SU-DHL-6 (cell line): ENCODE measurements around the gene ST7L.

Experiments
- H2AFZ ChIP-seq: fragments of 200-600 bp; sonication (generic); 2 replicates; pipeline ENCODE4 v1.6.1; 2014; ENCODE audit warnings: low read depth, mild to moderate bottlenecking, moderate library complexity, mixed read lengths, antibody characterized with exemption, low read length; ENCODE audit not compliant: severe bottlenecking
- H3F3A ChIP-seq: fragments of 200-600 bp; shearing (Covaris generic); 2 replicates; pipeline ENCODE4 v1.6.0; 2016; ENCODE audit warnings: antibody characterized with exemption, mild to moderate bottlenecking; ENCODE audit not compliant: insufficient read depth
- H3K27ac ChIP-seq: fragments of 200-600 bp; sonication (generic); 2 replicates; pipeline ENCODE4 v1.5.1; 2016; ENCODE audit warnings: low read depth, mild to moderate bottlenecking, low read length, moderate library complexity, mixed read lengths
- H3K27me3 ChIP-seq: fragments of 200-600 bp; sonication (generic), shearing (Covaris generic); 2 replicates; pipeline ENCODE4 v1.6.0; 2014; ENCODE audit warnings: mild to moderate bottlenecking, low read length
- H3K36me3 ChIP-seq: fragments of 200-600 bp; sonication (generic); 2 replicates; pipeline ENCODE4 v1.6.1; 2014; ENCODE audit warnings: mild to moderate bottlenecking, low read length, mixed read lengths
- H3K4me2 ChIP-seq: fragments of 300-600, 200-600 bp; shearing (Covaris generic), sonication (generic); 2 replicates; pipeline ENCODE4 v1.6.0; 2014; ENCODE audit warnings: low read length, low read depth, mild to moderate bottlenecking; ENCODE audit not compliant: poor library complexity, severe bottlenecking
- H3K4me3 ChIP-seq: fragments of 200-600 bp; sonication (generic); 2 replicates; pipeline ENCODE4 v1.5.1; 2014; ENCODE audit warnings: antibody characterized with exemption, low read length, mild to moderate bottlenecking, mixed read lengths; ENCODE audit not compliant: insufficient read depth, poor library complexity, severe bottlenecking
- H3K79me2 ChIP-seq: fragments of 200-600 bp; sonication (generic); 2 replicates; pipeline ENCODE4 v1.6.1; 2014; ENCODE audit warnings: mild to moderate bottlenecking, low read length, moderate library complexity; ENCODE audit not compliant: insufficient read depth
- H3K9ac ChIP-seq: fragments of 200-600 bp; sonication (generic); 2 replicates; pipeline ENCODE4 v1.7.0; 2014; ENCODE audit warnings: mild to moderate bottlenecking, low read length
- H3K9me2 ChIP-seq: fragments of 200-600 bp; sonication (generic); replicated peaks from 2 replicates; pipeline ENCODE4 v1.6.1; 2014; ENCODE audit warnings: low read length; ENCODE audit not compliant: insufficient read depth
- H3K9me3 ChIP-seq: fragments of 200-600 bp; sonication (generic); 2 replicates; pipeline ENCODE4 v1.6.1; 2014; ENCODE audit warnings: low read length, mixed read lengths; ENCODE audit not compliant: insufficient read depth
- H4K20me1 ChIP-seq: fragments of 200-600 bp; sonication (generic); 2 replicates; pipeline ENCODE4 v1.6.1; 2014; ENCODE audit warnings: low read depth, mild to moderate bottlenecking, antibody characterized with exemption, low read length, moderate library complexity, mixed read lengths
- CTCF ChIP-seq: fragments of 200-600 bp; sonication (generic); IDR thresholded peaks from one replicate; pipeline ENCODE4 v1.5.1; 2017; ENCODE audit warnings: antibody characterized with exemption, mild to moderate bottlenecking, low read length, moderate library complexity; ENCODE audit not compliant: insufficient read depth, poor library complexity, severe bottlenecking
- EZH2phosphoT487 ChIP-seq: fragments of 200-600 bp; sonication (generic), shearing (Covaris generic); conservative IDR thresholded peaks from 2 replicates; pipeline ENCODE4 v1.6.1; 2018; ENCODE audit warnings: mild to moderate bottlenecking, antibody characterized with exemption, low read length, moderate library complexity, mixed read lengths

The ST7L gene

DNA sequence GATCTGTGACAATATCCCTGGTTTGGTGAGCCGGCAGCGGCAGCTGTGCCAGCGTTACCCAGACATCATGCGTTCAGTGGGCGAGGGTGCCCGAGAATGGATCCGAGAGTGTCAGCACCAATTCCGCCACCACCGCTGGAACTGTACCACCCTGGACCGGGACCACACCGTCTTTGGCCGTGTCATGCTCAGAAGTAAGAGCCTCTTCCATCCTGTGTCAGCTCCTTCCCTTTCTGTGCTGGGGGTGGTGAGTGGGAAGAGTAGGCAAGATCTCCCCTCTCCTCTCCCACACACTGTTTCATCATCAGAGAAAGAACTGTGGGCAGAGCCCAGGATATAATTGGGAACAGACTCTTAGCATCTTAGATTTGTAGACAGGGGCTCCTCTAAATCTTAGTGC, 104.0 kb downstream of the ST7L start:
- H3K4me3 ChIP-seq, result no peak overlapping the region
- H3K9ac ChIP-seq, result no peak overlapping the region
- H3K4me2 ChIP-seq, result no peak overlapping the region
- no peaks in the 10 kb centered on the region for H3K27me3 ChIP-seq
- H3K27ac ChIP-seq, result no peak overlapping the region
- TF ChIP-seq CTCF, result no peak
- no peak for TF ChIP-seq EZH2phosphoT487
- no peaks in the 10 kb centered on the region for H3K36me3 ChIP-seq
- H2AFZ ChIP-seq, result no peak overlapping the region
- no peaks in the 10 kb centered on the region for H3F3A ChIP-seq
- no peaks in the 10 kb centered on the region for H4K20me1 ChIP-seq
- no peaks in the 10 kb centered on the region for H3K9me2 ChIP-seq
- H3K9me3 ChIP-seq, result no peaks in the 10 kb centered on the region
- H3K79me2 ChIP-seq, result no peaks in the 10 kb centered on the region

DNA sequence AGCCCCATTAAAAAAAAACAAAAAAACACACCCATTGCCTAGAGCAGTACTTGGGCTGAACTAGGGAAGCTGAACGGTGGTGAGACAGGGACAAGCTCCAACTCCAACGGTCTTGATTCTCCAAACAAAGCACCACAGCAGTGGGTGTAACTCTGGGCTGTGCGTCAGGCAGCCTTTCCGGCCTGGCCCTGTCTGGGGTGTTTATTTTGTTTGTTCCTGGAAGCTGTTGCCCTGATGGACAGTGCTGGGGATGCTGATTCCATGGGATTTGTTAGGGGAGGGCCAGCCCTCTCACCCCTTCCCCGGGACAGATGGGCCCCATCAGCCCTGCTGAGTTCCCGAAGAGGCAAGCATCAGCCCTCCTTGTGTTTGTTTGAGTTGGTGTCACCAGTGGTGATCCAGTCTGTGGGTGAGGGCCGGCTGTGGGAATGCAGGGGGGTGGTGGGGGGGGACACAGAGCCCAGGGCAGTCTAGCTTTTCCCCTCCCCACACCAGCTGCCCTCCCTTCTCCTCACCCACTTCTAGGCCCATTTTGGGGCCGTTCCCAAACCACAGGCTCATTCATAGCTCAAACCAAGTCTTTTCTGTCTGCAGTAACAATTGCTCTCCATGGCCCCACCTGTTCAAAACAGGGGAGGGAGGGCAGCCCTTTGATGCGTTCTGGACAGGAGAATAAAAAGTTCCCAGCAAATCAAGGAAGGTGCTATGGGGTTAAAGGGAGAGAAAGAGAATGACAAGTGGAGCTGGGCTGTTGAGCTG, 105.7 kb downstream of the ST7L start:
- Histone ChIP-seq H3F3A (no peaks in the 10 kb centered on the region), H3K36me3 (no peaks in the 10 kb centered on the region), H3K4me3 (no peak overlapping the region), H3K9me3 (no peaks in the 10 kb centered on the region), H3K27ac (no peak overlapping the region), H3K9ac (no peak overlapping the region), H3K79me2 (no peaks in the 10 kb centered on the region), H2AFZ (no peak overlapping the region), H3K27me3 (no peaks in the 10 kb centered on the region), H3K4me2 (no peak overlapping the region), H4K20me1 (no peaks in the 10 kb centered on the region), H3K9me2 (no peaks in the 10 kb centered on the region)
- TF ChIP-seq EZH2phosphoT487 (no peak), CTCF (no peak)

- Histone ChIP-seq H3K4me2 (no peak overlapping the region), H3K4me3 (no peak overlapping the region), H3F3A (no peaks in the 10 kb centered on the region), H3K9me3 (no peaks in the 10 kb centered on the region), H3K79me2 (no peaks in the 10 kb centered on the region), H3K9ac (no peak overlapping the region), H3K36me3 (no peaks in the 10 kb centered on the region), H3K27me3 (no peaks in the 10 kb centered on the region), H2AFZ (no peak overlapping the region), H4K20me1 (no peaks in the 10 kb centered on the region), H3K9me2 (no peaks in the 10 kb centered on the region), H3K27ac (no peak overlapping the region)
- no peak for TF ChIP-seq EZH2phosphoT487
- no peak for TF ChIP-seq CTCF
Observed at GRCh38 chr1:112511897-112512296, 107.0 kb downstream of the ST7L start.
